CD4-positive, alpha-beta T cell treated with Interferon alpha-2 for 1 hour (primary cell): ENCODE measurements around the gene LY6G5C.
"Not testable (repeated sequence)": the region's sequence is repeated elsewhere in the genome, so short reads cannot be mapped to it uniquely, and the experiment has no call there.

Experiments
- DNase-seq, 2 donors: peaks; one replicate each; pipeline ENCODE4 v3.0.0-alpha.2; 2020 to 2022

LY6G5C gene

DNA sequence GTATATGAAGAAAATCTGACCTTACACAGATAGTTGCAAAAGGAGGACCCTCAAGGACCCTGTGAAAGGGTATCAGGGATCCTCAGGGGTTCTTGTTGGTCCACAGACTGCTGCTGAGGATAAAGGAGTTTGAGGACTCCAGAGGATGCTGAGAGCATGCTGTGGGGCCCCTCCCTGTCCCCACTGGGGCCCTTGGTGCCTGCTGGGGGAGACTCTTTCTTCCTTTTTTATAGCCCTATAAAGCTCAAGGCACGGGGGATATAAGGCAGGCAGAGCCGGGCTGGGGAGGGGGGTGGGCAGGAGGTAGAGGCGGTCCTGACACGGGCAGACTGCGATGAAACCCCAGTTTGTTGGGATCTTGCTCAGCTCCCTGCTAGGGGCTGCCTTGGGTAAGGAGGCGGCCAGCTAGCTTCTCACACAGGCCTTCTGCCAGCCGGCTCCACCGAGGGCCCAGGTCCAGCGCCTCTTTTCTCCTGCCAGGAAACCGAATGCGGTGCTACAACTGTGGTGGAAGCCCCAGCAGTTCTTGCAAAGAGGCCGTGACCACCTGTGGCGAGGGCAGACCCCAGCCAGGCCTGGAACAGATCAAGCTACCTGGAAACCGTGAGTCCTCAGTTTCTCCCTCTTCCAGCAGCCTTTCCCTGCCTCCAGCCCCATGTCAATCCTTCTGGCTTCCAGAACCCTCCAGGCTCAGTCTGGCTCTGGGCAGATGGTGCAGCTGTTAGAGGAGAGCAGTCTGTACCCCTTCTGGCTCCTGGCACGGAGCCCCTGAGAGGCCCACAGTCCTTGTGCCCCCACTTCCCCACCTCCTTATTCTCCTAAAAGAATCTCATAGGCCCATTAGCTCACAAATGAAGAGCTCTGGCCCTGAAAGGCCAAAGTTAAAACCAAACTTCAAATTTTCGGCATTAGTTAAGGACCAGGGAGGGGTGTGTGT is 34.4 kb upstream of the LY6G5C start, which contains the start of gene LY6G6D:
LY6G6D (plus strand) TSS at position 327 of the 937 bp plus-strand sequence; CDS start at position 335, 8 bp downstream.
- DNase-seq, result no peak

DNA sequence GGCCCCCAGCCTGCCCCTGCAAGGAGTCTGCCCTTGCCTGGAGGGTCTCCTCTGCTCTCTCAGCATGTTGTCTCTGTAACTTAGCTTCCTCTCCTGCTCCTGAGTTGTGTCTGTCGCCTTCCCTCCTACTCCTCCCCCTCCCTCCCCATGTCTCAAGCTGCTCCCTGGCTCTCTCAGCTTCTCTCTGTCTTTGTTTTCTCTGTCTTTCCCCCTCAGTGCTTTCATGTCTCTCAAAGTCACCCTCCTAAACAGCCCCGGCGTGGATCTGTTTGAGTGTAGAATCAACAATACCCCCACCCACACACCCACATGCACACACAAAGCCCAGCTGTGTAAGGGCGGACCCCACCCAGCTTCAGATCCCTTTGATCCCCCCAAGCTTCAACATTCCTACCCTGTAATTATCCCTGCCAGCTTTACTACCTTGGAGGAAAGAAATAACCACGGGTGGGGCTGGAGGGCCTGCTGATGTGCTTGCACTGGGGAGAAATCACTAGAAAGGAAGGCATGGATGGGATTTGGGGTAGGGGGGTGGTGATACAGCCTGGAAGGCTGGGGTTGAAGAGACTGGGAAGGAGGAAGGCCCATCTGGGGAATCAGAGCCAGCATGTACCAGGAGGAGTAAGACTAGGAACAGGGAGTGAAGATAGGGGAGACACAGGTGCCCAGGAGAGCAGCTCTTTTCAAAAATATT is 33.3 kb upstream of the LY6G5C start:
- DNase-seq, result no peak

GRCh38 chr6:31713465-31713864 is 32.6 kb upstream of the LY6G5C start:
- no peak for DNase-seq

DNA sequence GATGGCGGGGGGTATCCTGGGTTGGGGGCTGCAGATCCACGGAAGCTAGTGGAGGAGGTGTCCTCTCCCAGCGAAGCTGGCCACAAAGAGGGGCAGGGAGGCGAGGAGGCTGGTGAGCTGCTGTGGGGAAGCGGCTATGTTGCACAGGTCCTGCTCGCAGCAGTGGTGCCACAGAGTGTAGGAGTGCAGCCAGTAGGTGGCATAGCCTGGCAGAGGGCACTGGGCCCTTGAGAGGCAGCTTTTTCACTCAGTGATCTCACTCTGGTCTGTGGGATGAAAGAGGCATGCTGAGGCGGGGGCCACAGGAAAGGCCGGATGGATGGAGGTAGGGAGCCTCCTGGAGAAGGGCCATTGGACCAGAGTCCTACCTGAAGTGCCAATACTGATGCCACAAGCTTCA is 31.4 kb upstream of the LY6G5C start:
- DNase-seq, result peak; percentile 31 to 33

GRCh38 chr6:31711233-31711632 is 30.4 kb upstream of the LY6G5C start:
- DNase-seq, result no peak

DNA sequence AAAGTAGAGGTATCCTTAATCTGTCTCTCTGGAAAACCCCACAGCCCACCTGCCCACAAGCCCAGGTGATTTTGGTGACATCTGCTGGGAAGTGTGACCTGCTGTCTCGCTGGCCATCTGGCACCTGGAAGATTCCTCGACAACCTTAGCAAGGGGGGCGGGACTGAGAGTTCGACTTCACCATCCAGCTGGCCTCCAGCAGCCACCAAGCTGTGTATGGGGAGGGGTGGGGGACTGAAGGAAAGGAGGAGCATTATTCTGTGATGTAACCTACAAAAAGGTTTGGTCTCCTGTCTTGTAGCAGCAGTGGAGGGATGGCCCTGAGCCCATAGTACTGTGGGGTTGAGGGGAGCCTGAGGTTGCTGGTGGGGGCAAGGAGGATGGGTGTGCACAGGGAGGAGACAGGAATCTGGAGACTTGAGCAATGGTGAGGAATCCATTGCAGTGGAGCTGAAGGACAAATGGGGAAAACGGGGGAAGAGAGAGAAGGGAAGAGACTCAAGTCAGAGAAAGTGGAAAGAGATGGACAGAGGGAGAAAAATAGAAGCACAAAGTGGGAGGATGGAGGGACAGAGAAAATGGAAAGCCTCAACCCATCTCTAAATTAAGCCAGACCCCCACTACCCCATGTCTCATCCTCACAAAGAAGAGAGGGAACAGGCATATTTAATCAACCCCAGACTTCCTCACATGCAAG is 29.8 kb upstream of the LY6G5C start:
- DNase-seq, result no peak

GRCh38 chr6:31709157-31709556 is 28.3 kb upstream of the LY6G5C start:
- DNase-seq, result not testable (repeated sequence)

DNA sequence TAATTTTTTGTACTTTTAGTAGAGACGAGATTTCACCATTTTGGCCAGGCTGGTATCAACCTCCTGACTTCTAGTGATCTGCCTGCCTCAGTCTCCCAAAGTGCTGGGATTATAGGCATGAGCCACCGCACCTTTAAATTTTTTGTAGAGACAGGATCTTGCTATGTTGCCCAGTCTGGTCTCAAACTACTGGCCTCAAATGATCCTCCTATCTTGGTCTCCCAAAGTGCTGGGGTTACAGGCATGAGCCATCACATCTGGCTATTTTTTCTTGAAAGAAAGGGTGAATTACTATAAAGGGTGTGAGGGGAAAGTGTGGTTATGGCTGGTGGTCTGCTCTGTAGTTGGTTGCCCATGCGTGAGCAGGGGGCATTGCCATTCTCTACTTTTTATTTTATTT is 27.4 kb upstream of the LY6G5C start:
- no peak for DNase-seq

GRCh38 chr6:31707701-31708100 is 26.8 kb upstream of the LY6G5C start:
- DNase-seq, result no peak

DNA sequence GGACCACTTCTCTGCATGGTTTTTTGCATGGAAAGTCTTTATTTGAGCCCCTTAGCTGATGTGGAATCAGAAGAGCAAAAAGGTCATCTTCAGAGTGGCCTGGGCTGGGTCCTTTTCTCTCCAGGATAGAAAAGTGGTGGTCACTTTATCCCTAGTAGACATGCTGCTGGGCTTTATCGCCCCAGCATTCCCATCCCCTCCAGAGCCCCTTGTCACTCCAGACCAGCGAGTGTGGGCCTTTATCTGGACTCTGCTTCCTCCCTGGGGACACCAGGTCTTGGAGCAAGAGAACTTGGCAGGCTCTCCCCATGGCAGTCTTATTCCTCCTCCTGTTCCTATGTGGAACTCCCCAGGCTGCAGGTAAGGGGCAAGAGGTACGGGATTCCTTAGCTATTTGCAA is 25.7 kb upstream of the LY6G5C start, which contains the start of gene LY6G6F:
LY6G6F (plus strand) TSS at position 268 of the 400 bp plus-strand sequence; CDS start at position 309, 41 bp downstream.
- DNase-seq, result no peak

- no peak for DNase-seq
Measured at GRCh38 chr6:31705931-31706330, 25.1 kb upstream of the LY6G5C start.

DNA sequence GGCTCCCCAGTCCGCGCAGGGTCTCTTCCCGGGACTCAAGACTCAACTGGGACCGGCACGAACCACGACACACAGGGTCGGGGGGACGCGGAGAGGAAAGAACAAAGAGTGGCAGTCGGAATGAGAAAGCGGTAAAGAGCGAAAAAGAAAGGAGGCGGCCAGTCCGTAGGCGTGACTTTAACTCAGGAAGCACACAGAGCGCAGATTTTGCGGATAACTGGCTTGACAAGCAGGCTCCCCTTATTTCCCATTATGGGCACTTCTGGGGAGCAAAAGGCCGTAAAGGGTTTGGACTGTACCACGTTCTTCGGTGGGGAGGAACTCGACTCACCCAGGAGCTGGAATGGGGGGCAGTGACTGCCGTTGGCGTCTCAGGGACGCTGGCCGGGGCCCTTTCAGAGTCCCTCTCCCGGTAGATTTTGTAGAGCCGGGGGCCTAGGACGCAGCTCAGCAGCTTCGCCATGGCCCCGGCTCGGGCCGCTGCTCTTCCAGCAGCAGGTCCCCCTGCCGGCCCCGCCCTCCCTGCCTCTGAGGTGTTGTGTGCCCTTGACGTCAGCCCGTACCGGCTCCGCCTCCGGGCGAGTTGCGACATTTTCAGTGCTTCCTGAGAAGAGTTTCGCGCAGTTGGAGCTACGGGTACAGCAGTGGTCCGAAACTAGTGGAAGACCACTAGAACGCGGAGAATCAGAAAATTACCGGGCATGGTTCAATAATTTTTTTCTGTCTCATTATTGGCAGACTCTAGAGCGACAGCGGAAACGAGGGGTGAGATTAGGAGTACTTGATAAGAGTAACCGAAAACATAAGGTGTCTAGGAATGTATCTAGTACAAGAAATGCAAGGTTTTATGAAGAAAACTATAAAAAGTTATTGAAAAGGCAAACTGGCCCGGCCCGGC is 22.2 kb upstream of the LY6G5C start, which contains the start of gene ABHD16A:
ABHD16A (minus strand) TSS at position 506 of the 898 bp plus-strand sequence; CDS start at position 463, 43 bp downstream.
- peak; percentile 98 for DNase-seq

DNA sequence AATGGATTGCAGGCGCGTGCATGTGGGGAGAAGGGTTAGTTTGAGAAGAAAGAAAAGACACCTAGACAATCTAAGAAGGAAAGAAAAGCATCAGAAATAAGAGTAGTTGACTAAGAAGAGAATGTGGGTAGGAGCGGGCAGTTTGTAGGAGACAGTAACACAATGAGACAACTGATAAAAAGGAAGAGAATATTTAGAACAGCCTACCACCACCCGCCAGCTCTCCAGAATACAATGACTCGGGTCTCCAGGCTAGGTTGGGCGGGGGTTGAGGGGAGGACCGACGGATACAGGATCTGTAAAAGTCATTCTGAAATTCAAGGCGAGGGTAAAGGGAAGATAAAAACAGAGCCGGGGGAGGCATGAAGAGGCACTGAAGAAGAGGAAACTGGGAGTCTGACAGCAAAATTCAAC is 21.5 kb upstream of the LY6G5C start:
- no peak for DNase-seq

- no peak for DNase-seq
Measured at GRCh38 chr6:31701666-31702404, 21.0 kb upstream of the LY6G5C start.

DNA sequence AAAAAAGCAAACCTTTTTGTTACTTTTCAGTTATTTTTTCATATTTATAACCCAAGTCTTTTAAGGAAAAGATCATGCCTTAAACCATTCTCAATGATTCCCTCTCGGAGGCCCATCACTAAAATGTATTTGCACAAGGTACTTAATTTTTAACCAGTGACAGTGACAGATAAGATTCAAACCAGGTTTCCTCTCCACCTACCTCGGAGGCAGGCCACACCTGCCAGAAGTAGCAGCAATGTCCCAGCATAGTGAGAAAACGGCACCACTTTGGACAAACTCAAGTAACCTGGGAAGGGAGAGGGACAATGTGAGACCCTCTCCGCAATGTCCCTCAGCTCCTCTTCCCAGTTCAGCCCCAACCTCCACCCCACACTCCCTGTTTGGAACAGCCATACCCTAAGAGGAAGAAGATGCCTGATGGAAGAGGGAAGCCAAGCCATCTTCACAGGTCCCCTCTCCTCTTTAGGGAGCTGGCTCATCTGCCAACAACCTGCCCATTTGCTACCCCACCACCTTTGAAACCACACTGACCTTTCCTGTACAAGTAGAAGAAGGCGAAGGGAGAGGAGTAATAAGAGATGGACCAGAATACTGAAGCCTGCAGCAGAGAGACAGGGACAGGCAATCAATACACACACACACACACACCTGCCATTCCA is 20.0 kb upstream of the LY6G5C start:
- DNase-seq, result no peak

GRCh38 chr6:31697555-31697954 is 16.7 kb upstream of the LY6G5C start:
- DNase-seq, result no peak

- DNase-seq, result no peak
Measured at GRCh38 chr6:31693535-31693934, 12.7 kb upstream of the LY6G5C start.

DNA sequence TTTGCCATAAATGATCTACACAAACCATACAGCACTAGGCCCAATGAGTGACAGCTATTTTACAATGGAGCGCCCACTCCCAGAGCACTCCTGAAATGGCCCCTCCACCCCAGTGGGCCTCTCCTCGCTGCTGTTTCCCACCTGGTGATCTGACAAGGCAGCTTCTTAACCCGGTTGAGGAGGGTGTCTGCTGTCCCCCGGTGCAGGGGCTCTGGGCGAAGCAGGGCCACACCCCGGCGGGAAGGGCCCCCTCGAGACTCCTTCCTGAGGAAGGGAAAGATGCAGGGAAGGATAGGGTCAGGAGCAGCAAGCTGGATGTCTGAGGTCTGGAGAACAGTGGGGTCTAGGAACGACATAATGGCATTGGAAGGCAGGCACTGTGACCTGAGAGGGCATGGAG is 12.0 kb upstream of the LY6G5C start:
- no peak for DNase-seq

GRCh38 chr6:31692353-31692752 is 11.5 kb upstream of the LY6G5C start:
- no peak for DNase-seq

DNA sequence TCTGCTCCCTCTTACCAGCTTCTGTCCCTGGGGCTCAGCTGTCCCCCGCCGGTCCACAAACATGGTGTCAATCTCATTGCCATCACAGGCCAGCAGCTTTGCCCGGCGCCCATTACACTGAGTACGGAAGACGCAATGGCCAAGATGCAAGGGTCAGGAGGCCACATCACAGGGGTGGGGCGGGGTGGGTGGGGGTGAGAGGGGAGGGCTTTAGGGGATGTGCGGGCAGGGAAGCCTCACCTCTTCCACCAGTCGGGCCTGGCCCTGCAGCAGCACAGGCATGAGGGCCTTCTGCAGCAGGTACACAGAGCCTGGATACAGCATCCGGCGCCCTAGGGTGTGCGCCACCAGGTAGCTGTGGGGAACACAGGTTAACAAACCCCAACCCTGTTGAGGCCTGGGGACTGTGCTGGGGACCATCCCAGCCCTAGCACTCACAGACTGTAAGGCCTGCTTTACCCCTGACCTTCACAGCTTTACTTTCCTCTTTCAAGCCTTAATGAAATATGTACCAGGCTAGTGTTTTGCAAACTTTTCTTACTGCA is 10.8 kb upstream of the LY6G5C start:
- DNase-seq, result no peak
